ENCODE data around the gene CAVIN4.

The CAVIN4 gene

DNA sequence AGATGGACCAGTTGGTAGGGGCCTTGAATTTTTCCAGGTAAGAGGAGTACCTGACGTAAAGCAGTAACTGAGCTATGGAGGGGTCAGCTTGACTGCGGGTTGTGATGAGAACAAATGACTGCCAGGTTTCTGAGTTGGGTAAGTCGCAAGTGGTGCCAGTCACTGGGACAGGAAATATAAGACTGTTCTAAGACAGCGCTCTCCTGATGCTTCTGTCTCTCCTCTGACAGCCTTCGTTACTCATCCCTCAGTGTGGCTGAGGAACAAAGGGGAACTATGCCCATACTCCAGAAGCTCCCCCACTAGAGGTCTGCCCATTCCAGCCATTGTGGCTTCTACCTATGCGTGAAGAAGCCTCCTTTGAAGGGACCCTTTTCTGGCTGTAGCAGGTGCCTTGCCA lies 13.3 kb downstream of the CAVIN4 start:
- no peak for DNase-seq

DNA sequence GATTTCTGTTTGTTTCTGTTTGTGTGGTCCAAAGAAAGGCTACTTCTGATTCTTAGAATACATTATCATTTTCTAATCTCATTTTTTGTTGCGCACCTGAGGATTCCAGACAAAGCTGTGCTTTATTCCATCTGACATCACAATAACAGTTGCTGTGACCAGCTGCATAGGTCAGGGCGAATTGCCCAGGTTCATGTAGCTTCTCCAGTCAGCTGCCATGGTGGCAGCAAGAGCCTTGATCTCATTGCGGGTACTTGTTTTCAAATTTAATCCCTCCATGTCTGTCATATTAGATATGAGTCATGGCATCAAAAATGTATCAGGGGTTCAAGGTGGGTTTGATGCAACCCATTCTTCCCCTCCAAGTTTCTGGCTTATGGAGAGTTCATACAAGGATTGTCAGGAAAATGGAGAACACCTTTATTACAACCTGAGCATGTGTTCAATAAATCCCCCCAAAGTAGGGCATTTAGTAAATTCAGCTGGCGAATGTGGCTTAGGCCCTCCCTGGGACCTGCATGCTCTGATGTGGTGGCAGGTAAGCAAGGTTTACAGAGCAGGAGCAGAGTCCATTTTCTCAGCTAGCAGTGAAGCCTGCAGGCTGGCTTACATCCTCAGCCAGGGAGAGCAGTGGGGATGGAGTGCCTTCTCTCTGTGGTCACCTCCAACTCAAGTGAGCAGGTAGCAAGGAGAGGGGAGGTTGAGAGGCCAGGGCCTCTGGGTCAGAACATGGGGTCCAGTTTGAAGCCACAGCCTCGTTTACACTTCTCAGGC lies 13.9 kb downstream of the CAVIN4 start:
- DNase-seq: no peak

DNA sequence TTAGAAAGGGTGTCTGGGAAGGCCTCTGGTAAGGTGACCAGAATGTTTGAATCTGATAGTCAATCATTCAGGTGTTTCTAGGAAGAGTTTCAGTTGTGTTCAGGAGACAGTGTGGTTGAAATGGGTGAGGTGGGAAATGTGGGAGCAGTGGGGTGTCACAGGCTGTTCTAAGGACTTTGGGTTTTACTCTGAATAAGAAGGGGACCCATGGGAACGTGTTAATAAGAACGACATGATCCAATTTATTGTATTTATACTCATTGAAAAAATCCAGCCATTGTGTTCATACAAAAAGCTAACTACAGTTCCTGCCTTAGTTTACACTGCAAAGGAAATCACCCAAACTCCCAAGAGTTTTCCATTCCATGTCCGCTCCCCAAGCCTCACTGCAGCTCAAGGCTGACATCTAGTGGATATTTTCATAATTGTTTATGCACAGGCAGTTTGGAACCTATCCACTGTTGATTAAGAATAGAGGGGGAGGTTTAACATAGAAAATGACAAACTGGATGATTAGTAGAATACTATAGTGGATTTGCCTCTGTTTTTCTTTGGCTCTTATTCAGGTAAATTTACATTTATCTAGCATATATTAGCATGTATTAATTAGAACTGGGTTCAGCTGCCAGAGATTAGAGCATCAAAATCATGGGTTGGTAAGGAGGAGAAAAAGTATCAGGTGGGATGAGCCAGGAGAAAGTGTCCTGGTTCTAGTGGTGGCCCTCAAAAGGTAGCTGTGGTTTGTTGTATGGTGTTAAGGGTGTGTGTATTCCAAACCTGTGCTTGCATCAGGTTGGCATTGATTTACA lies 17.7 kb downstream of the CAVIN4 start:
- no peak for DNase-seq

DNA sequence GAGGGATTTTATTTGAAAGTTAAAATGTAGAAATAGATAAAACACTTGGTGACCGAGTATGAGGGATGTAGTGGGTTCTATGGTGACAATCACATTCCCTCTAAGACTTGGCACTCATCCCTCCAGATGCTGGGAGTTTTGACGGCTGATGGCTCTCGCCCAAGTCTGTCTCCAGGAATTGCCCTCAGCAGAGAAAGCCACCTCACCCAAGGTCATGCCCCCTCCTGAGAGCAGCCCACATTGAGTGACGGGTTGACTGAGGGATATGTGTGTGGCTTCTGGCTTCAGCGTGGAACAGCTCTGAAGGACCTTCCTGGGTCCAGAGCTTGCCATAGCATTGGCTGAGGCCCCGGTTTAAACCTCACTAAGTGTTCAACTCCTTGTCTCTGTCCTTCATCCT lies 19.4 kb downstream of the CAVIN4 start:
- no peak for DNase-seq

DNA sequence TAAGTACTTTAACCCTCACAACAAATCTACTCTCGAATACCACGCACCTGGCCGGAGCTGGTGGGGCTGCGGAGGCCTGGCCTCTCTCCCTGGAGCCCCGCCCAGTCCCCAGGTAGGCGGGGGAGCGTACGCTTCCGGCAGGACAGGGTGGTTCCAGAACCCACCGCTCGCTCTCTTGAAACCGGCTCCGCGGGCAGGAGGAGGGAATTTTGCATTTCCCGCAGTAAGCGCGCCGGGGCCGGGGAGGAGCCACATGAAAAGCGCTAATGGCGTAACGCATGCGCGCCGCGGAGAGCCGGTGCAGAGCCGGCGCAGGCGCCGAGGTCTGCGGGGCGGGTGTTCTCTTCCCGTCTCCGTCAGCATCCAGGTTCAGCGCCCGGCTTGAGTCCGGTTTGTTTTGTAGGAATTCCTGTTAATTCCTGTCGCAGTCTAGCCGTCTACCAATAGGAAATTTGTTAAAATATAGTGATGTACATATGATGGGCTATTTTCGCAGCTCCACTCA lies 20.8 kb downstream of the CAVIN4 start:
- DNase-seq: peak; percentile 47 to 77 (median 59)

- no peak for DNase-seq
Observed at GRCh38 chr9:100600521-100601079, 22.7 kb downstream of the CAVIN4 start.

- no peak for DNase-seq
Observed at GRCh38 chr9:100601216-100601615, 23.3 kb downstream of the CAVIN4 start.

DNA sequence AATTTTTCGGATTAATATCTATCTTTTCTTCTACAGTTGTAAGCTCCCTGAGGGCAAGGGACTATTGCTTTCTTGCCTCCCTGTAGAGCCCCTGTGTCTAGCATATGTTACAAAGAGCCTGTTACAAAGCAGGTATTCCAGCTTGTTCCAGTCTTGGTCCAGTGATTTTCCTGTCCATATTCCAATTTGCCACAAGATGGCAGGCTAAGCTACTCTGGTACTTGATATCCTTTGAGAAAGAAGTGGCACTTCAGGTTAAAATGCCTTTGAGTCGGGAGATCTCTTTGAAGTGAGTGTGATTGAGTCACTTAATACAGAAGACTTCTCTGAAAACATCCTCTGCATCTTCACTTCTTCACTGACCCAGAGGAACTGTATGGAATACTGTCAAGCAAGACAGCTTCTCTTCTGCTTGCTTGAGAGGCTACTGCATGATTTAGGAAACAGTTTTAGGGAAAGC lies 24.5 kb downstream of the CAVIN4 start:
- no peak for DNase-seq

DNA sequence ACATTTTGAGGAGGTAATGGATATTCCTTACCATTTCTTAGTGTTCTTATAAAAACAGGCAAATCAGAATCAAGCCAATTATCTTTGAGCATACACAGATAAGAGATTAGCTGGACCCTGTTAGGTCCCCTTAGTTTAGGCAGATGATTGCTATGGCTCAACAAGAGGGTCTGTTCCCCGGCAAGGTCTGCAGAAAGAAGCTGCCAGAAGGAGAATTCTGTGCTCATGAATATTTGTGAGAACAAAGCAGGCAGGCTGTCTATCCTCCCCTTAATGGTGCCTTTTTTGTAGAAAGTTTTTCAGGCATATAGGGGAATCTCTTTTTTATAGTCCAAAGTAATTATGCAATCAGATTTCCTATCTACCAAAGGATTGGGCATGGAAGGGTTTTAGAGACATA lies 27.5 kb downstream of the CAVIN4 start:
- no peak for DNase-seq

DNA sequence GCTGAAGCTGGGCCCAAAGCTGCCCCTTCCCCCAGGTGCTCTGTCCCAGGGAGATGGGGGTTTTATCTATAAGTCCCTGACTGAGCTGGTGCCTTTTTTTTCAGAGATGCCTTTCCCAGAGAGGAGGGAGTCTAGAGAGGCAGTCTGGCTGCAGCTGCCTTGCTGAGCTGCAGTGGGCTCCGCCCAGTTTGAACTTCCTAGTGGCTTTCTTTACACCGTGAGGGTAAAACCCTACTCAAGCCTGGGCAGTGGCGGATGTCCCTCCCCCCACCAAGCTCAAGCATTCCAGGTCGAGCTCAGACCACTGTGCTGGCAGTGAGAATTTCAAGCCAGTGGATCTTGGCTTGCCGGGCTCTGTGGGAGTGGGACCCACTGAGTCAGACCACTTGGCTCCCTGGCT lies 41.3 kb downstream of the CAVIN4 start:
- no peak for DNase-seq

DNA sequence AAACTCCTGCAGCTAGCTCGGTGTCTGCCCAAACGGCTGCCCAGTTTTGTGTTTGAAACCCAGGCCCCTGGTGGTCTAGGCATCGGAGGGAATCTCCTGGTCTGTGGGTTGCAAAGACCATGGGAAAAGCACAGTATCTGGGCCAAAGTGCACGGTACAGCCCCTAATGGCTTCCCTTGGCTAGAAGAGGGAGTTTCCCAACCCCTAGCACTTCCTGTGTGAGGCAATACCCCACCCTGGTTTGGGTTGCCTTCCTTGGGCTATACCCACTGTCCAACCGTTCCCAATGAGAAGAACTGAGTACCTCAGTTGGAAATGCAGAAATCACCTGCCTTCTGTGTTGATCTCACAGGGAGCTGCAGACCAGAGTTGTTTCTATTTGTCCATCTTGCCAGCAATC lies 41.8 kb downstream of the CAVIN4 start:
- DNase-seq: no peak

DNA sequence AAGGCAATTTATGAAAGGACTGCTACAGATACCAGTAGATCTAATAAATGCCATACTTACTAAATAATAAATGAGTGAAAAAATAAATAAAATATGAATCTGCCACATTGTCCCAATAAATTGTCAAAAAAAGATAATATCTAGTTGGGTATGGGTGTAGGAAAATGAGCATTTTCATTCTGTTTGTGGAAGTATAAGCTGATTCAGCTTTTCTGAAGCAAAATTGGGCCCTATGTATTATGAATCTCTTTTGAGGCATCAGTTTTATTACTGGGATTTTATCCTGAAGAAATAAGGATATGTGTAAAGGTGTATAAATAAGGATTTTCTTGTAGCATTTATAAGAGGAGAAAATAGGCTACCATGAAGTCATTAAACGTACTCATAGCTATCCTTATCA lies 46.1 kb downstream of the CAVIN4 start:
- DNase-seq: no peak

GRCh38 chr9:100626949-100627348 lies 49.1 kb downstream of the CAVIN4 start:
- no peak for DNase-seq

GRCh38 chr9:100637787-100638186 lies 59.9 kb downstream of the CAVIN4 start:
- no peak for DNase-seq
